SIG-M5 (cell line): ENCODE measurements around the gene WSCD2.
"Not testable (repeated sequence)": the region's sequence is repeated elsewhere in the genome, so short reads cannot be mapped to it uniquely, and the experiment has no call there.

Experiments
- DNase-seq: peaks from one replicate; lab custom pipeline; 2025; lab: John Stamatoyannopoulos, UW

The WSCD2 gene

DNA sequence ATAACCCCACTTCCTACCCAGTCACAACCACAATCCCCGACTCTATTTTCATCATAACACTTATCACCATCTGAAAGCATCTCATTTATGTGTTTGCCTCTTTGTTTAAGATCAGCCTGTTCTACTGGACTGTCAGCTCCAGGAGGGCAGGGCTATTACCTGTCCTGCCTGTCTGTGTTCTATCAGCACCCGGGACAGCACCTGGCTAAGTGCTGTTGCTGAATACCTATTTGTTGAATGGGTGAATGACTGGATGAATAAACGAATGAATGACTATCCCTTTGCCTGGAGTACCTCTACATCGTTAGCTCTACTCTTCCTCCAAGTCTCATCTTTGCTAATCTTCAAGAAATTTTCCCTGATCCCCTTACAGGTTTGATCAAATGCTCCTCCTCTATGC, 69.0 kb downstream of the WSCD2 start:
- DNase-seq = no peak

GRCh38 chr12:108199106-108199505, 70.0 kb downstream of the WSCD2 start:
- no peak for DNase-seq

DNA sequence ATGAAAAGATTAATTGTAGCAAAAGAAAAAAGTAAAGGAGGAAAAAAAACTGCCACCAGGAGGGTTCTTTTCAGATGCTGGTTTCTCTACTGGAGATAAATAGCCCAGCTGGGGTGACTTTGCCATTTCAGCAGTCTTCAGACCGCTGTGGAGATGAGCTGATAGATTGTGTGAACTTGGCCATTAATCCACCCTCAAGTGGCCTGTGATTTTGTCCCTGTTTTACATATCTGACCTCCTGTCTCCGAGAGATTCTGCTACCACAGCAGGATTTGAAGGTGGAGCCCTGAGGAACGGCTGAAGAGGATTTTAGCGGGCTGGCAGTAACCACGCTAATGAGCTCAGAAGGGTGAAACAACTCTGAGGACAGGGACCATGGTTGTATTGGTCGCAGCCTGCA, 72.7 kb downstream of the WSCD2 start:
- DNase-seq = no peak

GRCh38 chr12:108204117-108204987, 75.3 kb downstream of the WSCD2 start:
- DNase-seq = no peak

GRCh38 chr12:108205864-108206263, 76.8 kb downstream of the WSCD2 start:
- DNase-seq = no peak

DNA sequence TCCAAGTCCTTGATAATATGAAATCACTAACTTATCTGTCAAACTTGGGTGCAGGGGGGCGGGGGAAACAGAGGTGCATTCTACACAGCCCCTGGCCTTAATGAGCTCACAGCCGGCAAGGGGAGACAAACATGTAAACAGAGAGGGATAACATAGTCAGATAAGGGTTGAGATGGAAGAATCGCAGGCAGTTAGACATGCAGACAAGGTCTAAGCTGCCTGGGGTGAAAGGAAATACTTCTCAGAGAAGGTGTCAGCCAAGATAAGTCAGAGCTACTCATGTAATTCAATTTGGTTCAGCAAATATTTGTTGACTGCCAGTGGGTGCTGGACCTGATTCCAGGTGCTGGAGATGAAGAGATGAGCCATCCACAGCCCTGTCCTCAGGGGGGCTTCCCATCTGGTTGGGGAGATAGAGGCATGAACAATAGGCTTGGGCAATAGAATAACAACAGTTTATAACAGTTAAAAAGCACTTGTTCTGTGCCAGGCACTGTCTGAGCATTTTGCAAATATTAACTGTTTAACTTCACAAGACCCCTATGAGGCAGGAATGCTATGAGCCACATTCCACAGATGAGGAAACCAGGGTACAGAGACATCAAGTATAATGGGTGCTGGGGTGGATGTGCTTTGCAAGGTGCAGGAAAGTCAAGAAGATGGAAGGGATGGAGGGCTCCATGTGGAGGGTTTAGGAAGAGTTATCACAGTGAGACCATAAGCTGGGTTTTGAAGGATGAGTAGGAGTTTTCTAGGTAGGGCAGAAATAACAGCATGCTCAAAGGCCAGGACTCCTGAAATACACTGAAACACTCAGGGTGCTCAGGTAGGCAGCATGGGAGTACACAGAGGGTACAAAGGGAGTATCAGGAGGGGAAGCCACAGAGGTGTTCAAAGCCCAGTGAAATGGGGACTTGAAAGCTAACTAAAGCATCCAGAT, 79.0 kb downstream of the WSCD2 start:
- no peak for DNase-seq

GRCh38 chr12:108210001-108210400, 80.9 kb downstream of the WSCD2 start:
- DNase-seq = no peak

DNA sequence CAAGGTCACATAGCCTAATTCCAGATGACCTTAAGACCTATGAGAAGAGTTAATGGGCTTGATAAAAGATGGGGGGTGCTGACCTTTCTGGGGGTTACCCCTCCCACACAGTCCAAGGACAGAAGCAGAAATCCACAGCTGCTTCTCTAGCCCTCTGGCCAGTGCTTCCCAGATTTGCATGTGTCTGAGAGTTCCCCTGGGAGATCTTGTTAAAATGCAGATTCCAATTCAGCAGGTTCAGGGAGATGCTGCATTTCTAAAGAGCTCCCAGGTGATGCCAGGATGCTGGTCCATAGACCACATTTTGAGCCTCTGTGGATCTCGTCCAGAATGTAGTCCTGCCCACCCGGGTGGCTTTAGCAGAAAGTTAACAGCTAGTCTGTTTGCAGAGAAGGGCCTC, 82.1 kb downstream of the WSCD2 start:
- no peak for DNase-seq

DNA sequence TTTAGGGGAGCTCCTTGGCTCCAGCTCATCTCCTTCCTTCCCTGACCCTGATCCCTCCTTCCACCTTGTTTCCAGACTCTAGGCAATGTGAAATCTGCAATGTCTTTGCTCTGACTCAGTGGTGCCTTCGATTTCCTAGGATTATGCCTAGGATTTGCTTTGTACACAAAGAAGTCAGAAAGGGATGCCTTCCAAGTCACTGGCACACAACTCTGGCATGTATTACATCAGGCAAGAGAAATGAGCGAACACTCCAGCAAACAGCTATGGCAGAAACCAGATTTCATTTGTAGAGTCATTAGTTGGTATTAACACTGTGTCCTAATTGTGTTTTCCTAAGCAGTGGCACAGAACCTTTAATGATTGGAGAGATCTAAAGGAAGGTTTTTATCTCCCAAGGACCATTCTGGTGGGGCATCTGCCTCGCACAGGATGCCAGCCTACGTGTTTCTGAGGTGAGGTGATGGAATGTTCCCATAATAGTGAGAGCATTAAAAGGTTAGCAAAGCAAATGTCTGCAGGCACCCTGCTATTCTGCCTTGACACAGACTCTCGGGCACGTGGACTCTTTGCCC, 84.9 kb downstream of the WSCD2 start:
- no peak for DNase-seq

- no peak for DNase-seq
These were observed 85.4 kb downstream of the WSCD2 start for GRCh38 chr12:108214486-108214885.

- DNase-seq = no peak
These were observed 86.4 kb downstream of the WSCD2 start for GRCh38 chr12:108215458-108215857.

DNA sequence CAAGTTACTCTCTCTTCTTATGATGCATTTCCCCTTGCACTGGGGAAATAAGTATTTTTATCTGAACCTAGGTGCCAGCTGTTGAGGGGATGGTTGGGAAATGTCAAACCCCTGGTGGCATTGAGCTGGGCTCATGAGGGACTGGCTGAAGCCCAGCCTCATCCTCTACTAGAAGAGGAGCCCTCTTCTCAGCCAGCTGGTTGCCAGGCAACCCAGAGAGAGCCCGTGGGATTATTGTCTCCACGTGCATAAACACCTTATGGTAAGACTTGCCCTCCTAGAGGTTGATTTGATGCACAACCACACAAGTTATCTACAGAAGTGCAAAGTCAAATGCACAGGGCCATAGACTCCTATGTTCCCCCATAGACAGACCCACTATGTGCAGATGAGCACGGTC, 89.8 kb downstream of the WSCD2 start:
- DNase-seq = no peak

GRCh38 chr12:108225101-108225500, 96.0 kb downstream of the WSCD2 start:
- not testable (repeated sequence) for DNase-seq

GRCh38 chr12:108226866-108227265, 97.8 kb downstream of the WSCD2 start:
- DNase-seq = no peak

DNA sequence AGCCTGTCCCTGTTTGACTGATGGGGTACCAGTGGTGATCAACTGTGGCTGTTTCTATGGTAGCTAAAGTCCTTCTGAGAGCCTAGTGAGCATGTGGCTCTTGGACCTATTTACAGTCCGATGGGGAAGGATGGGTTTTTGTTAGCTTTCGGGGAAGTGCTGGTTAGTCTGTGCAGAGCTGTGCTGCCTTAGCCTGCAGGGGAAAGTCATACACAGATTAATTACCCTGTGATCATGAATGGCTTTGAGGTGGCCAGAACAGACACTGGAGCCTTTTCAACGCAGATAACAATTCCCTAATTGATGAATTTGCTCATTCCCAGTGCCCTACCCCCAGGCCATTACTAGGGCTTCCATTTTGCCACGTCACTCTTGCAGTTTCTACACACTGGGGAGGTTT, 99.7 kb downstream of the WSCD2 start:
- DNase-seq = no peak

- DNase-seq = no peak
These were observed 102.2 kb downstream of the WSCD2 start for GRCh38 chr12:108231109-108231905.

DNA sequence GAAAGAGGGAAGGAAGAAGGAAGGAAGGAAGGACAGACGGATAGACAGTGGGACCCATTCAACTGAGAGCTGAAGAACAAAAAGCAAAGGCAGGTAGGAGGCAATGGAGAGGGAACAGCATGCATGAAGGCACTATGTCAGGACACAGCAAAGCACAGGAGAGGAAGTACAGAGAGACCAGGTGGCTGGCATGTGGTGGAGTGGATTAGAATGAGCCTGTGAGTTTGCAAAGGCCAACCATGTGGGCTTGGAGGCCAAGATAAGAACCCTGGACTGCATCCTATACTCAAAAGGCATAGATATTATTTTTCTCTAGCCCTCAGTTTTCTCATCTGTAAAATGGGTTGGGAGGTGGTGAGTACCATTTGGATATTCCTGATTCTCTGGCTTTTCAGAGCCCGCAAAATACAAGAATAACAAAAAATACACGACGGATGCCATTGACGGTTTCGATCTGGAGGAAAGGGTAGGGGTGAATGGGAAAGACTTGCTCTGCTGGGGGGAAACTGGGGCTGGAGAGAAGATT, 102.9 kb downstream of the WSCD2 start:
- no peak for DNase-seq

DNA sequence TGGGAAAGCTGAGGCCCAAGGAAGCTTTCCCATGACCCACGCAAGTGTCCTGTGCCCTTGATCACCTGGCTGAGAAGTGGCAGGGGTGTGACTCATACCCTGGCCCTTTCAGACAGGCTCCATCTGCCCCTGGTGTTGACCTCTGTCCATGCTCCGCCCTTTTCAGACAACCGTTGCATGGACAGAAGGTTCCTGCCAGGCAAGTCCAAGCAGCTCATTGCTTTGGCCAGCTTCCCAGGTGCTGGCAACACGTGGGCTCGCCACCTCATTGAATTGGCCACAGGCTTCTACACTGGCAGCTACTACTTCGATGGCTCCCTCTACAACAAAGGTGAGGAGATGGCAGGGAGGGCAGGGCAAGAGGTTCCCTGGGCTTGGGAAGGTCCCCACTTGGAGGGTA, 103.5 kb downstream of the WSCD2 start:
- no peak for DNase-seq

DNA sequence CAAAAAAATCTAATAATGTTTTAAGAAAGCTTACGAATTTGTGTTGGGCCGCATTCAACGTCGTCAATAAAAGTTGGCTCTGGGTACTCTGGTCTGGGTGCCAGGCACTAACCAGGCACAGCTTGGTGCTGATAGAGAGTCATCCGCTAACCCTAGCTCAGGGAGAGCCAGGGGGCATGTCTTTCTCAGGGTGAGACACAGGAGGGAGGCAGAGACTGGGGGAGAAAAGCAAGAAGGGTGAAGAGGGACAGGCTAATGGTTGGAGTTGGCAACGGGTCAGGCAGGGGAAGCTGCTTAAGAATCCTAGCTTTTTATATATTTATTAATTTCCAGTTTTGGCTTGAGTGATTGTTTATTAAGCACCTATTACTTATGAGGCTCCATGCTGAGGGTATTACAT, 105.1 kb downstream of the WSCD2 start:
- DNase-seq = no peak

DNA sequence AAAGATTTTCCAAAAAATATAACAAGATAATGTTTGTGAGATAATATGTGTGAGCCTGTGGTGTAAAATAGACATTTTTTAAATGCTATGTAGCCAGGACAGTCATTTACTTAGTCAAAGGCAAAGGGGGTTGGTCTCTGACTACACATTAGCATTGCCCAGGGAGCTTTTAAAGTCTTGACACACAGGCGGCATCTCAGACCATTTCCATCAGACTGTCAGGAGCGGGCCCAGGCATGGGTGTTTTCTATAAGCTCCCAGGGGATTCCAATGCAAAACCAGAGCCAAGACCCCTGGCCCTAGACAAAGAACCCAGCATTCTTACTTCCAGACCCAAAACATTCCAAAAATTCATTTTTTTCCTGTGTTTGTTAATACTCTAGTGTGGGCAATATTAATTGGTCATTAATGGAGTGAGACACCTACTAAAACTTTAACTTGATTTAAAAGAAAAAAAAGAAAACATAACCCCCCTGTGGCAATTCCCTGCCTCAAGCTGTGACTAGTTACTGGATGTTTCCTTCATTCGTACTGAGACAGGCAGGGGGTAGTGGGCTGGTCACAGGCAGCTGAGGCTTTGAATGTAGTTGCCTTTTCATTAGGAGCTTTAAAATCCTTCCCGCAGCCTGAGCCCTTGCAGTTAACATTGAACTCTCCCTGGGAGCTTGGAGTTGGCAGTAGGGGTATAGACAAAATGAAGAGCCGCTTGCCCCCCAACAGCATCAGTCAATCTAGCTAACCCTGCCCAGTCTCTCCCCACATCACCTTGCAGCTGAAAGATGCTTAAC, 106.3 kb downstream of the WSCD2 start:
- DNase-seq = no peak

DNA sequence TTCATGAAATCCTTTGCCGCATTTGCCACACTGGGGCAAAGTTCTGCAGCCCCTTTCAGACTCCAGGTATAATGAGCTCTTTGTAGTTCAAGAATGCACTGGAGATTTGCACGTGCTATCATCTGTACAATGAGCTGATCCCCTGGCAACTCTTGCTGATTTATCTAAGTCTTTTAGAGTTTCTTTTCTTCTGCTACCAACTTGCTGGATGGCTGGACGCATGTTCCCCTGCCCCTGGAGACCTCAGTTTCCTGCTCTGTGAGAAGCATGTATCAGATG, 106.8 kb downstream of the WSCD2 start:
- DNase-seq = no peak
